HepG2 (cell line): ENCODE results near the gene HMGCLL1.

ENCODE experiments used
- CCDC6 ChIP-seq: sonication (generic); formaldehyde crosslinking; IDR thresholded peaks from 2 replicates; pipeline ENCODE4 v1.8.1; 2022; ENCODE audit warnings: mild to moderate bottlenecking, missing genetic modification reagents, moderate library complexity
- HOXA3 ChIP-seq: sonication (generic); formaldehyde crosslinking; IDR thresholded peaks from 2 replicates; pipeline ENCODE4 v1.5.0; 2020; ENCODE audit warnings: missing genetic modification reagents
- HOXA9 ChIP-seq: sonication (generic); formaldehyde crosslinking; IDR thresholded peaks from 2 replicates; pipeline ENCODE4 v1.8.1; 2022; ENCODE audit warnings: missing genetic modification reagents, mild to moderate bottlenecking, moderate library complexity, borderline replicate concordance
- PITX1 ChIP-seq: sonication (generic); formaldehyde crosslinking; IDR thresholded peaks from 2 replicates; pipeline ENCODE4 v1.5.1; 2020; ENCODE audit warnings: mild to moderate bottlenecking, missing genetic modification reagents
- USF2 ChIP-seq, 2 experiments: sonication (generic) in 1 of 2; formaldehyde crosslinking in 1 of 2; IDR thresholded peaks; 2 replicates each; pipeline versions ENCODE4 v1.5.1 to v1.6.1; 2011 to 2020; ENCODE audit warnings: borderline replicate concordance in 1 of 2, low read depth in 1 of 2, low read length in 1 of 2, mild to moderate bottlenecking in 1 of 2, missing genetic modification reagents in 1 of 2, moderate library complexity in 1 of 2
- ZBTB7A ChIP-seq: sonication (generic); formaldehyde crosslinking; IDR thresholded peaks from 2 replicates; pipeline ENCODE4 v1.8.0; 2022; ENCODE audit warnings: mild to moderate bottlenecking, missing genetic modification reagents
- ZC3H13 ChIP-seq: sonication (generic); formaldehyde crosslinking; IDR thresholded peaks from 2 replicates; pipeline ENCODE4 v1.8.1; 2023; ENCODE audit warnings: mild to moderate bottlenecking, missing genetic modification reagents, moderate library complexity
- ZNF230 ChIP-seq: sonication (generic); formaldehyde crosslinking; IDR thresholded peaks from 2 replicates; pipeline ENCODE4 v1.4.0; 2020; ENCODE audit warnings: mild to moderate bottlenecking, missing genetic modification reagents
- ZNF784 ChIP-seq: sonication (generic); formaldehyde crosslinking; IDR thresholded peaks from 2 replicates; pipeline ENCODE4 v1.5.1; 2020; ENCODE audit warnings: missing genetic modification reagents, mild to moderate bottlenecking, borderline replicate concordance

- TF ChIP-seq ZC3H13 (CRISPR knock-in tag) (no peak), ZNF230 (CRISPR knock-in tag) (no peak), HOXA9 (CRISPR knock-in tag) (no peak), ZBTB7A (CRISPR knock-in tag) (no peak), HOXA3 (CRISPR knock-in tag) (no peak), CCDC6 (no peak), ZNF784 (CRISPR knock-in tag) (no peak), PITX1 (no peak), USF2 (IDR thresholded peaks at IDR 0.05; ENCODE audit: low read depth, low read length) (no peak), USF2 (CRISPR knock-in tag; IDR thresholded peaks at IDR 0.05; ENCODE audit: borderline replicate concordance) (no peak)
Observed at GRCh38 chr6:55497694-55498093, 81.3 kb downstream of the HMGCLL1 start.
